MM.1S (cell line): ENCODE results near the gene CPLANE1.

Experiments
- CTCF ChIP-seq: fragments of 300-600 bp; sonication (generic); IDR thresholded peaks from 2 replicates; pipeline ENCODE4 v1.5.1; 2016; ENCODE audit warnings: antibody characterized with exemption, low read length, mixed read lengths
- EZH2phosphoT487 ChIP-seq: fragments of 300-600 bp; sonication (generic); IDR thresholded peaks from 2 replicates; pipeline ENCODE4 v1.6.1; 2018; ENCODE audit warnings: antibody characterized with exemption, low read length

GRCh38 chr5:37208883-37209797 is 40.0 kb downstream of the CPLANE1 start:
- TF ChIP-seq CTCF (no peak), EZH2phosphoT487 (no peak)
